SK-N-SH (cell line): Measurements from ENCODE around the gene MAEA. TPM values are rescaled to one million over a fixed set of nuclear protein-coding genes. Genes with fewer than 3 reads are reported as not detected.

Experiments
- CTCF ChIA-PET: fragments of 300-600, 350-600 bp; formaldehyde crosslinking; extraction: SDS; loops from one replicate; lab custom pipeline; 2021; lab: Yijun Ruan, JAX
- POLR2A ChIA-PET: fragments of 350-600 bp; sonication (Branson Sonifier 250); formaldehyde crosslinking; extraction: SDS; loops from one replicate; lab custom pipeline; 2020; ENCODE audit warnings: antibody characterized with exemption, inconsistent platforms; lab: Yijun Ruan, JAX
- DNase-seq: peaks from one replicate; pipeline ENCODE4 v3.0.0; 2012
- H2AFZ ChIP-seq: fragments of 200-600 bp; sonication (generic); 2 replicates; pipeline ENCODE4 v1.8.1; 2016; ENCODE audit warnings: antibody characterized with exemption, mild to moderate bottlenecking, low read depth
- H3F3A ChIP-seq: fragments of 200-600 bp; sonication (generic); replicated peaks from 2 replicates; pipeline ENCODE3; 2016; ENCODE audit warnings: antibody characterized with exemption, mild to moderate bottlenecking; ENCODE audit not compliant: insufficient read depth
- H3K27ac ChIP-seq, 2 experiments: fragments of 200-500 bp in 1 of 2; fragments of 200-600 bp in 1 of 2; sonication (Bioruptor generic) in 1 of 2; sonication (generic), shearing (Covaris generic) in 1 of 2; 2 replicates each; pipeline versions ENCODE4 v1.5.1 to v1.6.1; 2014 to 2016; ENCODE audit warnings: low read depth in 2 of 2, inconsistent platforms in 1 of 2, low read length in 1 of 2, mild to moderate bottlenecking in 1 of 2, mixed read lengths in 1 of 2
- H3K27me3 ChIP-seq: fragments of 200-600 bp; sonication (generic), shearing (Covaris generic); 2 replicates; pipeline ENCODE4 v1.6.1; 2016; ENCODE audit warnings: mixed run types; ENCODE audit not compliant: insufficient read depth
- H3K36me3 ChIP-seq, 2 experiments: fragments of 200-500 bp in 1 of 2; fragments of 200-600 bp in 1 of 2; sonication (Bioruptor generic) in 1 of 2; sonication (generic) in 1 of 2; replicated peaks in 1 of 2; 2 replicates each; pipeline versions ENCODE3 to v1.5.1; 2014 to 2016; ENCODE audit warnings: low read length in 1 of 2, mild to moderate bottlenecking in 1 of 2; ENCODE audit not compliant: insufficient read depth in 2 of 2, control insufficient read depth in 1 of 2
- H3K4me1 ChIP-seq, 2 experiments: fragments of 200-500 bp in 1 of 2; fragments of 200-600 bp in 1 of 2; sonication (Bioruptor generic) in 1 of 2; sonication (generic), shearing (Covaris generic) in 1 of 2; 2 replicates each; pipeline versions ENCODE4 v1.5.1 to v1.6.1; 2014 to 2016; ENCODE audit warnings: low read depth in 1 of 2, low read length in 1 of 2, mixed run types in 1 of 2; ENCODE audit not compliant: insufficient read depth in 2 of 2, control insufficient read depth in 1 of 2
- H3K4me2 ChIP-seq: fragments of 200-600 bp; sonication (generic), shearing (Covaris generic); 2 replicates; pipeline ENCODE4 v1.6.1; 2017; ENCODE audit warnings: mixed run types
- H3K4me3 ChIP-seq, 2 experiments: fragments of 200-500 bp in 1 of 2; fragments of 200-600 bp in 1 of 2; sonication (Bioruptor generic) in 1 of 2; sonication (generic), shearing (Covaris generic) in 1 of 2; 2 replicates each; pipeline versions ENCODE4 v1.5.1 to v1.8.1; 2014 to 2016; ENCODE audit warnings: low read depth in 2 of 2, inconsistent platforms in 1 of 2, low read length in 1 of 2, mild to moderate bottlenecking in 1 of 2, mixed read lengths in 1 of 2, moderate library complexity in 1 of 2
- H3K79me2 ChIP-seq: fragments of 200-600 bp; sonication (generic); 2 replicates; pipeline ENCODE4 v1.8.1; 2017; ENCODE audit warnings: mild to moderate bottlenecking; ENCODE audit not compliant: insufficient read depth
- H3K9ac ChIP-seq: fragments of 200-600 bp; sonication (generic); 2 replicates; pipeline ENCODE4 v1.6.1; 2017; ENCODE audit warnings: mixed run types
- H3K9me2 ChIP-seq: fragments of 200-600 bp; sonication (generic); 2 replicates; pipeline ENCODE4 v1.6.1; 2017; ENCODE audit warnings: mixed run types
- H3K9me3 ChIP-seq: fragments of 200-600 bp; sonication (generic); 2 replicates; pipeline ENCODE4 v1.6.1; 2017; ENCODE audit warnings: mixed run types, mild to moderate bottlenecking, moderate library complexity
- H4K20me1 ChIP-seq: fragments of 200-600 bp; sonication (generic); 2 replicates; pipeline ENCODE4 v1.6.1; 2017; ENCODE audit warnings: mild to moderate bottlenecking, mixed run types; ENCODE audit not compliant: insufficient read depth
- CHD2 ChIP-seq: fragments of 150-350 bp; IDR thresholded peaks from 2 replicates; pipeline ENCODE4 v1.6.1; 2018; ENCODE audit warnings: low read length; ENCODE audit not compliant: partially characterized antibody
- ELF1 ChIP-seq: IDR thresholded peaks from 2 replicates; pipeline ENCODE4 v1.4.0; 2012
- EP300 ChIP-seq, 2 experiments: IDR thresholded peaks; 2 replicates each; pipeline versions ENCODE4 v1.4.0 to v1.6.1; 2012; ENCODE audit warnings: borderline replicate concordance in 1 of 2, low read depth in 1 of 2, low read length in 1 of 2
- FOXM1 ChIP-seq: IDR thresholded peaks from 2 replicates; pipeline ENCODE4 v1.4.0; 2012; ENCODE audit warnings: low read depth, mild to moderate bottlenecking
- GABPA ChIP-seq: IDR thresholded peaks from 2 replicates; pipeline ENCODE4 v1.4.0; 2012; ENCODE audit warnings: low read depth, mild to moderate bottlenecking
- GATA2 ChIP-seq: sonication (generic); formaldehyde crosslinking; IDR thresholded peaks from 2 replicates; pipeline ENCODE4 v1.5.0; 2020; ENCODE audit warnings: mild to moderate bottlenecking, missing genetic modification reagents
- SIN3A ChIP-seq: IDR thresholded peaks from 2 replicates; pipeline ENCODE4 v1.6.1; 2012; ENCODE audit warnings: low read depth, mild to moderate bottlenecking, low read length, moderate library complexity, borderline replicate concordance
- WGBS: methylation state at CpG from one replicate; pipeline ENCODE4 v1.1.6; 2017; ENCODE audit warnings: low lambda C conversion rate; 5-methylcytosine and 5-hydroxymethylcytosine counted together
- polyA plus RNA-seq, 3 experiments: library from polyadenylated mRNA; depleted of rRNA; stranded (reverse); fragments of >200 nt; gene quantifications; 2 replicates each; pipeline ENCODE4 v1.2.3, GENCODE V29; 2012
- TF ChIP-seq, protein P1 (sequence below): fragments of 150-350 bp; IDR thresholded peaks from 2 replicates; pipeline ENCODE4 v1.6.1; 2017; ENCODE audit warnings: antibody characterized with exemption, low read length, low read depth, borderline replicate concordance
- TF ChIP-seq, protein P2 (sequence below): fragments of 150-350 bp; IDR thresholded peaks from 2 replicates; pipeline ENCODE4 v1.6.1; 2016; ENCODE audit warnings: mild to moderate bottlenecking, low read depth, low read length
- TF ChIP-seq, protein P3 (sequence below): fragments of 200-600 bp; sonication (generic); IDR thresholded peaks from 2 replicates; pipeline ENCODE4 v1.6.1; 2017; ENCODE audit warnings: antibody characterized with exemption, mild to moderate bottlenecking, moderate library complexity
- TF ChIP-seq, protein P4 (sequence below): IDR thresholded peaks from 2 replicates; pipeline ENCODE4 v1.6.1; 2012; ENCODE audit warnings: mild to moderate bottlenecking, low read depth, low read length, moderate library complexity

The MAEA gene
- polyA plus RNA-seq, 1 of the 3 experiments (the other 2 are of a cell fraction): 128 TPM

DNA sequence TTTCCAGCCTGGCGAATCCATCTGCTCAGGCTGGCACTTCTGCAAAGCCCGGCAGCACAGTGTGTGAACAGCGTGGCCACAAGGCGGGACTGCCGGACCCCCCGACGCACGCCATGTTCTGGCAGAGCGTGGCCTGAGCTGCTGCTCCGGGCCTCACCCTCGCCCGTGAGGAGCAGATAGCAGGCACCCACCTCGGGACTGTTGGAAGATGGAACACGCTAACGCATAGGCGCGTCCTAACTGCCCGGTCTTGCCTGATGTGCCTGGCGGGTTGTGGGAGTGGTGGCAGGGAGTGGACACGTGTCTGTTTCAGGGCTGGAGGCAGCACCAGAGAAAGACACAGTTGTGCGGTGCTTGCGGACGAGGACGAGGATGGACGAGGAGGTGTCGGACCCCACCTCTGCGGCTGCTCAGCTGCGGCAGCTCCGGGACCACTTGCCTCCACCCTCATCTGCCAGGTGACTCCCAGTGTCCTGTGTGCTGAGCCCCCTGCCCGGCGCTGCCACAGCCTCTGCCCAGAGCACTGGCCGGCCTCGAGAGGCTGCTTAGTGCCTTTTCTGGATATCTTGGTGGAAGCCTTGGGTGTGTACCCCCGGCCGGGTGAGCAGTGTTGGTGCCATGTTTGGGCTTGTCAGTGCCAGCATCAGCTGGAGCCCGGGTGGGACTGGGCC, 85.5 kb downstream of the MAEA start:
- H3K36me3 ChIP-seq: peaks cover 9 to 47% of the 10 kb centered on the region in 2 experiments
- H3K4me2 ChIP-seq: no peak overlapping the region
- H3K9me3 ChIP-seq: no peaks in the 10 kb centered on the region
- H3K4me3 ChIP-seq: no peak overlapping the region
- no peak overlapping the region for H2AFZ ChIP-seq
- POLR2A ChIA-PET: no interaction called here
- CTCF ChIA-PET: interaction anchor here (0.8 to 2.4 kb wide), 3 partner anchors 19 to 254 kb away, joined by 3 to 5 read pairs (median 3); no protein-coding TSS in a partner anchor
- no peaks in the 10 kb centered on the region for H3K27me3 ChIP-seq
- no peak for DNase-seq
- H3K79me2 ChIP-seq: no peaks in the 10 kb centered on the region
- H3K9ac ChIP-seq: no peak overlapping the region
- no peak overlapping the region for H3K27ac ChIP-seq
- WGBS: 97% methylated on average over 25 of the region's 36 CpGs
- no peaks in the 10 kb centered on the region for H3K9me2 ChIP-seq
- no peaks in the 10 kb centered on the region for H3F3A ChIP-seq
- H3K4me1 ChIP-seq: no peaks in the 10 kb centered on the region
- TF ChIP-seq SIN3A (no peak), ELF1 (no peak), CHD2 (no peak)
- no peaks in the 10 kb centered on the region for H4K20me1 ChIP-seq

DNA sequence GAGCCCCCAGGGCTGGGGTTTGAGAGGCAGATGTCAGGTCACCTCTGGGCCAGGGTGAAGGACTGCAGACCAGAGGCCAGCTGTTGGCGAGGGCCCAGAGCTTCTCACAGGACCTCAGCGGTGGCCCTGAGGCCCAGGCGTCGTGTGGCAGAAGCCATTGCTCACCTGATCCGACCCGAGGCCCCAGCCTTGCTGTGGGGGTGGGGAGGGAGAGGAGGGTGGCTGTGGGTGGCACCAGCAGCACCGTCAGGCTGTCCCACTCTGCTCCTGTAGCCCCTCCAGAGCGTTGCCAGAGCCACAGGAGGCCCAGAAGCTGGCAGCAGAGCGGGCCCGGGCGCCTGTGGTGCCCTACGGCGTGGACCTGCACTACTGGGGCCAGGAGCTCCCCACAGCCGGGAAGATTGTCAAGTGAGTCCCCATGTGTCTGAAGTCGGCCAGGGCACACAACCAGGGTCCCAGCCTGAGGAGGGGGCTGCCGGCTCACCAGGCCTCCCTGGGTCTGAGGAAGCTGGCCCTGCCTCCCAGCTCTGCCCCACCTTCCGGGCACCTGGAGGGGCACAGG, 86.2 kb downstream of the MAEA start:
- no peak for TF ChIP-seq ELF1
- no peaks in the 10 kb centered on the region for H3K9me3 ChIP-seq
- H3K79me2 ChIP-seq: no peaks in the 10 kb centered on the region
- 93% methylated on average over 2 of the region's 17 CpGs for WGBS
- no peaks in the 10 kb centered on the region for H4K20me1 ChIP-seq
- no peaks in the 10 kb centered on the region for H3K9me2 ChIP-seq
- no peak for DNase-seq
- ChIA-PET CTCF (interaction anchor here (0.7 to 2.4 kb wide), 4 partner anchors 20 to 137 kb away, joined by 3 to 5 read pairs (median 4); no protein-coding TSS in a partner anchor), POLR2A (no interaction called here)
- no peak overlapping the region for H3K4me2 ChIP-seq
- no peak overlapping the region for H3K9ac ChIP-seq
- H2AFZ ChIP-seq: no peak overlapping the region
- no peak overlapping the region for H3K4me3 ChIP-seq
- no peaks in the 10 kb centered on the region for H3K27me3 ChIP-seq
- H3K36me3 ChIP-seq: peaks cover 9 to 44% of the 10 kb centered on the region in 2 experiments
- H3F3A ChIP-seq: no peaks in the 10 kb centered on the region
- H3K27ac ChIP-seq: no peak overlapping the region
- H3K4me1 ChIP-seq: no peaks in the 10 kb centered on the region

DNA sequence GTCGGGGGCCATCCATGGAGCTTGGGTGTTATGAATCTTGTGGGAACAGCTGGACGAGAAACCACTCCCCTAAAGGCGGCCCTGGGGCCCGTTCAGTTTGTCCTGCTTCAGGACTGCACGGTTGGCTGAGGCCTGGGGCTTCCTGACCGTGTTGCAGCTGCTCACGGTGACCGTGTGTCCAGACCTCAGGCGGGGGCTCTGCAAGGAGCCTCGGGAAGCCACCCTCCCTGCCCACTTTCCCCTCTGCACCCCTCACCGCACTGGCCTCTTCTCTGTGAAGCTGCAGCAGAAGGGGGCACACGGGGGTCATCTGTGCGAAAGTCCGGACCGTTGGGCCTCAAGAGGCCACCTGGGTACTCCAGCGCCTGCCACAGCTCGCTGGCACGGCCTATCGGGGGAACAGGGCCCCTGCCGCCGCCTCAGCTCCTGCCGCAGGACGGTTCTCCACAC, 86.7 kb downstream of the MAEA start:
- Histone ChIP-seq H3K36me3 (peaks cover 9 to 44% of the 10 kb centered on the region in 2 experiments), H3K27me3 (no peaks in the 10 kb centered on the region), H3K27ac (no peak overlapping the region), H3K9ac (no peak overlapping the region), H3K79me2 (no peaks in the 10 kb centered on the region), H3K4me1 (no peaks in the 10 kb centered on the region), H4K20me1 (no peaks in the 10 kb centered on the region), H3F3A (no peaks in the 10 kb centered on the region), H3K4me2 (no peak overlapping the region), H2AFZ (no peak overlapping the region), H3K9me3 (no peaks in the 10 kb centered on the region), H3K9me2 (no peaks in the 10 kb centered on the region), H3K4me3 (no peak overlapping the region)
- ChIA-PET CTCF (interaction anchor here (0.7 to 2.4 kb wide), 3 partner anchors 21 to 136 kb away, joined by 3 to 5 read pairs (median 4); no protein-coding TSS in a partner anchor), POLR2A (no interaction called here)
- DNase-seq: no peak
- WGBS: 98% methylated on average over 21 of the region's 23 CpGs
- TF ChIP-seq, protein P1, sequence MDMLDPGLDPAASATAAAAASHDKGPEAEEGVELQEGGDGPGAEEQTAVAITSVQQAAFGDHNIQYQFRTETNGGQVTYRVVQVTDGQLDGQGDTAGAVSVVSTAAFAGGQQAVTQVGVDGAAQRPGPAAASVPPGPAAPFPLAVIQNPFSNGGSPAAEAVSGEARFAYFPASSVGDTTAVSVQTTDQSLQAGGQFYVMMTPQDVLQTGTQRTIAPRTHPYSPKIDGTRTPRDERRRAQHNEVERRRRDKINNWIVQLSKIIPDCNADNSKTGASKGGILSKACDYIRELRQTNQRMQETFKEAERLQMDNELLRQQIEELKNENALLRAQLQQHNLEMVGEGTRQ: no peak
- TF ChIP-seq, protein P2, sequence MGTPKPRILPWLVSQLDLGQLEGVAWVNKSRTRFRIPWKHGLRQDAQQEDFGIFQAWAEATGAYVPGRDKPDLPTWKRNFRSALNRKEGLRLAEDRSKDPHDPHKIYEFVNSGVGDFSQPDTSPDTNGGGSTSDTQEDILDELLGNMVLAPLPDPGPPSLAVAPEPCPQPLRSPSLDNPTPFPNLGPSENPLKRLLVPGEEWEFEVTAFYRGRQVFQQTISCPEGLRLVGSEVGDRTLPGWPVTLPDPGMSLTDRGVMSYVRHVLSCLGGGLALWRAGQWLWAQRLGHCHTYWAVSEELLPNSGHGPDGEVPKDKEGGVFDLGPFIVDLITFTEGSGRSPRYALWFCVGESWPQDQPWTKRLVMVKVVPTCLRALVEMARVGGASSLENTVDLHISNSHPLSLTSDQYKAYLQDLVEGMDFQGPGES: no peak
- TF ChIP-seq FOXM1 (no peak), GABPA (no peak), CHD2 (no peak), EP300 (IDR thresholded peaks at IDR 0.05; ENCODE audit: borderline replicate concordance in 1 of 2, low read depth in 1 of 2, low read length in 1 of 2) (no peak), GATA2 (CRISPR knock-in tag) (no peak)
- TF ChIP-seq, protein P3, sequence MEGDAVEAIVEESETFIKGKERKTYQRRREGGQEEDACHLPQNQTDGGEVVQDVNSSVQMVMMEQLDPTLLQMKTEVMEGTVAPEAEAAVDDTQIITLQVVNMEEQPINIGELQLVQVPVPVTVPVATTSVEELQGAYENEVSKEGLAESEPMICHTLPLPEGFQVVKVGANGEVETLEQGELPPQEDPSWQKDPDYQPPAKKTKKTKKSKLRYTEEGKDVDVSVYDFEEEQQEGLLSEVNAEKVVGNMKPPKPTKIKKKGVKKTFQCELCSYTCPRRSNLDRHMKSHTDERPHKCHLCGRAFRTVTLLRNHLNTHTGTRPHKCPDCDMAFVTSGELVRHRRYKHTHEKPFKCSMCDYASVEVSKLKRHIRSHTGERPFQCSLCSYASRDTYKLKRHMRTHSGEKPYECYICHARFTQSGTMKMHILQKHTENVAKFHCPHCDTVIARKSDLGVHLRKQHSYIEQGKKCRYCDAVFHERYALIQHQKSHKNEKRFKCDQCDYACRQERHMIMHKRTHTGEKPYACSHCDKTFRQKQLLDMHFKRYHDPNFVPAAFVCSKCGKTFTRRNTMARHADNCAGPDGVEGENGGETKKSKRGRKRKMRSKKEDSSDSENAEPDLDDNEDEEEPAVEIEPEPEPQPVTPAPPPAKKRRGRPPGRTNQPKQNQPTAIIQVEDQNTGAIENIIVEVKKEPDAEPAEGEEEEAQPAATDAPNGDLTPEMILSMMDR: no peak
- TF ChIP-seq, protein P4, sequence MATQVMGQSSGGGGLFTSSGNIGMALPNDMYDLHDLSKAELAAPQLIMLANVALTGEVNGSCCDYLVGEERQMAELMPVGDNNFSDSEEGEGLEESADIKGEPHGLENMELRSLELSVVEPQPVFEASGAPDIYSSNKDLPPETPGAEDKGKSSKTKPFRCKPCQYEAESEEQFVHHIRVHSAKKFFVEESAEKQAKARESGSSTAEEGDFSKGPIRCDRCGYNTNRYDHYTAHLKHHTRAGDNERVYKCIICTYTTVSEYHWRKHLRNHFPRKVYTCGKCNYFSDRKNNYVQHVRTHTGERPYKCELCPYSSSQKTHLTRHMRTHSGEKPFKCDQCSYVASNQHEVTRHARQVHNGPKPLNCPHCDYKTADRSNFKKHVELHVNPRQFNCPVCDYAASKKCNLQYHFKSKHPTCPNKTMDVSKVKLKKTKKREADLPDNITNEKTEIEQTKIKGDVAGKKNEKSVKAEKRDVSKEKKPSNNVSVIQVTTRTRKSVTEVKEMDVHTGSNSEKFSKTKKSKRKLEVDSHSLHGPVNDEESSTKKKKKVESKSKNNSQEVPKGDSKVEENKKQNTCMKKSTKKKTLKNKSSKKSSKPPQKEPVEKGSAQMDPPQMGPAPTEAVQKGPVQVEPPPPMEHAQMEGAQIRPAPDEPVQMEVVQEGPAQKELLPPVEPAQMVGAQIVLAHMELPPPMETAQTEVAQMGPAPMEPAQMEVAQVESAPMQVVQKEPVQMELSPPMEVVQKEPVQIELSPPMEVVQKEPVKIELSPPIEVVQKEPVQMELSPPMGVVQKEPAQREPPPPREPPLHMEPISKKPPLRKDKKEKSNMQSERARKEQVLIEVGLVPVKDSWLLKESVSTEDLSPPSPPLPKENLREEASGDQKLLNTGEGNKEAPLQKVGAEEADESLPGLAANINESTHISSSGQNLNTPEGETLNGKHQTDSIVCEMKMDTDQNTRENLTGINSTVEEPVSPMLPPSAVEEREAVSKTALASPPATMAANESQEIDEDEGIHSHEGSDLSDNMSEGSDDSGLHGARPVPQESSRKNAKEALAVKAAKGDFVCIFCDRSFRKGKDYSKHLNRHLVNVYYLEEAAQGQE: no peak
